Measurements from ENCODE around the gene MAP3K15. TPM values are rescaled to one million over a fixed set of nuclear protein-coding genes. Genes with fewer than 3 reads are reported as not detected.

Gene MAP3K15
- total and polyA plus RNA-seq, 2 of the 13 experiments (the other 11 are each of a cell fraction or from before 2014, with no cell fraction given), result 3.9 to 6.4 TPM

DNA sequence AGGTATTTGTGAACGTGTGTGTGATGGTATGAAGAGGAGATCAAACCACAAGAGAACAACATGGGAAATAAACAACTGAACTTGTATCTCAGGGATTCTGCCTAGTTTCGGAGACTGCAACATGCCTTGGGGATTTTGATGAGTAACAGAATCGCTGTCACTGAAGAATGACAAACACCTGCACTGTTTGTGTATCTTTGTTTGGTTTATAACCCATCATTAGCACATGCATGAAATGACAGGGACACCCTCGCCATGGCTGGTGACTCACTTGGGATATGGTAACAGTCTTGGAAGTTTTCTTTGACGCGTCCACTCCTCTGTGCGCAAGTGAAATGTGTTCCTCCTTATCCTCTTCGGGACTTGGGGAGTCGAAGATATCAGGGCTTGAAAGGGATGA lies 30.3 kb upstream of the MAP3K15 start:
- POLR2A ChIA-PET, result no interaction called here
- BruUV-seq (replicated peaks), result no TSS peak
- Histone ChIP-seq H3K79me2 (ENCODE audit: insufficient read depth, low read length) (no peaks in the 10 kb centered on the region), H3K4me3 (replicated peaks in 1 of 3; ENCODE audit: insufficient read depth in 1 of 3, low read depth in 2 of 3, low read length in 3 of 3) (no peak overlapping the region), H3K4me1 (ENCODE audit: insufficient read depth, low read length) (no peaks in the 10 kb centered on the region), H2AFZ (ENCODE audit: low read length) (no peak overlapping the region), H3K27me3 (ENCODE audit: control insufficient read depth in 1 of 2, insufficient read depth in 2 of 2, low read length in 2 of 2) (no peaks in the 10 kb centered on the region), H3K36me3 (replicated peaks in 1 of 2; ENCODE audit: control insufficient read depth in 1 of 2, insufficient read depth in 2 of 2, low read length in 2 of 2) (peaks cover 0 to 5% of the 10 kb centered on the region in 2 experiments; a peak in 2 of 5 replicates), H3K9ac (ENCODE audit: insufficient read depth, low read depth, low read length) (no peak overlapping the region), H3K4me2 (ENCODE audit: low read depth, low read length) (no peak overlapping the region), H4K20me1 (ENCODE audit: insufficient read depth, low read length) (no peaks in the 10 kb centered on the region), H3K9me3 (ENCODE audit: low read length) (no peaks in the 10 kb centered on the region), H3K27ac (ENCODE audit: extremely low read length, insufficient read depth, low read length) (no peak overlapping the region)
- WGBS (ENCODE audit: low lambda C conversion rate), result 95% methylated on average over 7 of the region's 9 CpGs
- FAIRE-seq (no peak), ATAC-seq (no peak), DNase-seq (ENCODE audit: low spot score) (no peak)
- in situ Hi-C loops (cut with HindIII; ENCODE audit: extremely low pct_ligation_motif_present, low pct_unique_long_range_greater_than_20kb), result loop anchor here (10.0 kb wide), 1 partner anchor 339 kb away; the partner anchor contains the start of gene SH3KBP1
- CTCF ChIA-PET (ENCODE audit: low intra/inter-chr PET ratio, low total read pairs), result no interaction called here
- TF ChIP-seq MTA3 (CRISPR knock-in tag; IDR thresholded peaks at IDR 0.05) (no peak), GABPA (IDR thresholded peaks at IDR 0.05; ENCODE audit: low read depth, low read length) (no peak), GABPA (CRISPR knock-in tag; IDR thresholded peaks at IDR 0.05; ENCODE audit: low read depth) (no peak), ETV5 (CRISPR knock-in tag; IDR thresholded peaks at IDR 0.05; ENCODE audit: borderline replicate concordance) (no peak), MAF1 (CRISPR knock-in tag; IDR thresholded peaks at IDR 0.05; ENCODE audit: borderline replicate concordance) (no peak), SMARCC2 (IDR thresholded peaks at IDR 0.05) (no peak), ZNF552 (CRISPR knock-in tag; IDR thresholded peaks at IDR 0.05; ENCODE audit: borderline replicate concordance) (no peak), PAX8 (CRISPR knock-in tag; IDR thresholded peaks at IDR 0.05; ENCODE audit: borderline replicate concordance) (no peak), SALL1 (CRISPR knock-in tag; IDR thresholded peaks at IDR 0.05) (no peak), SALL2 (CRISPR knock-in tag; IDR thresholded peaks at IDR 0.05) (no peak), ZNF432 (CRISPR knock-in tag; IDR thresholded peaks at IDR 0.05; ENCODE audit: borderline replicate concordance) (no peak), ZNF746 (CRISPR knock-in tag; IDR thresholded peaks at IDR 0.05) (no peak), HOXA5 (CRISPR knock-in tag; IDR thresholded peaks at IDR 0.05) (no peak), ZBTB38 (CRISPR knock-in tag; IDR thresholded peaks at IDR 0.05) (no peak), ZNF790 (CRISPR knock-in tag; IDR thresholded peaks at IDR 0.05; ENCODE audit: borderline replicate concordance) (no peak), JARID2 (CRISPR knock-in tag; IDR thresholded peaks at IDR 0.05; ENCODE audit: insufficient replicate concordance) (no peak), ZNF501 (CRISPR knock-in tag; IDR thresholded peaks at IDR 0.05) (no peak)
- TF ChIP-seq, protein P1, sequence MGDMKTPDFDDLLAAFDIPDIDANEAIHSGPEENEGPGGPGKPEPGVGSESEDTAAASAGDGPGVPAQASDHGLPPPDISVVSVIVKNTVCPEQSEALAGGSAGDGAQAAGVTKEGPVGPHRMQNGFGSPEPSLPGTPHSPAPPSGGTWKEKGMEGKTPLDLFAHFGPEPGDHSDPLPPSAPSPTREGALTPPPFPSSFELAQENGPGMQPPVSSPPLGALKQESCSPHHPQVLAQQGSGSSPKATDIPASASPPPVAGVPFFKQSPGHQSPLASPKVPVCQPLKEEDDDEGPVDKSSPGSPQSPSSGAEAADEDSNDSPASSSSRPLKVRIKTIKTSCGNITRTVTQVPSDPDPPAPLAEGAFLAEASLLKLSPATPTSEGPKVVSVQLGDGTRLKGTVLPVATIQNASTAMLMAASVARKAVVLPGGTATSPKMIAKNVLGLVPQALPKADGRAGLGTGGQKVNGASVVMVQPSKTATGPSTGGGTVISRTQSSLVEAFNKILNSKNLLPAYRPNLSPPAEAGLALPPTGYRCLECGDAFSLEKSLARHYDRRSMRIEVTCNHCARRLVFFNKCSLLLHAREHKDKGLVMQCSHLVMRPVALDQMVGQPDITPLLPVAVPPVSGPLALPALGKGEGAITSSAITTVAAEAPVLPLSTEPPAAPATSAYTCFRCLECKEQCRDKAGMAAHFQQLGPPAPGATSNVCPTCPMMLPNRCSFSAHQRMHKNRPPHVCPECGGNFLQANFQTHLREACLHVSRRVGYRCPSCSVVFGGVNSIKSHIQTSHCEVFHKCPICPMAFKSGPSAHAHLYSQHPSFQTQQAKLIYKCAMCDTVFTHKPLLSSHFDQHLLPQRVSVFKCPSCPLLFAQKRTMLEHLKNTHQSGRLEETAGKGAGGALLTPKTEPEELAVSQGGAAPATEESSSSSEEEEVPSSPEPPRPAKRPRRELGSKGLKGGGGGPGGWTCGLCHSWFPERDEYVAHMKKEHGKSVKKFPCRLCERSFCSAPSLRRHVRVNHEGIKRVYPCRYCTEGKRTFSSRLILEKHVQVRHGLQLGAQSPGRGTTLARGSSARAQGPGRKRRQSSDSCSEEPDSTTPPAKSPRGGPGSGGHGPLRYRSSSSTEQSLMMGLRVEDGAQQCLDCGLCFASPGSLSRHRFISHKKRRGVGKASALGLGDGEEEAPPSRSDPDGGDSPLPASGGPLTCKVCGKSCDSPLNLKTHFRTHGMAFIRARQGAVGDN (CRISPR knock-in tag; IDR thresholded peaks at IDR 0.05), result no peak
- TF ChIP-seq, protein P2, sequence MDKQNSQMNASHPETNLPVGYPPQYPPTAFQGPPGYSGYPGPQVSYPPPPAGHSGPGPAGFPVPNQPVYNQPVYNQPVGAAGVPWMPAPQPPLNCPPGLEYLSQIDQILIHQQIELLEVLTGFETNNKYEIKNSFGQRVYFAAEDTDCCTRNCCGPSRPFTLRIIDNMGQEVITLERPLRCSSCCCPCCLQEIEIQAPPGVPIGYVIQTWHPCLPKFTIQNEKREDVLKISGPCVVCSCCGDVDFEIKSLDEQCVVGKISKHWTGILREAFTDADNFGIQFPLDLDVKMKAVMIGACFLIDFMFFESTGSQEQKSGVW (CRISPR knock-in tag; IDR thresholded peaks at IDR 0.05; ENCODE audit: borderline replicate concordance), result no peak
- intact Hi-C loops (cut with micrococcal nuclease; ENCODE audit: unreplicated experiment), result loop anchor here (2.0 kb wide), 2 partner anchors 343 to 521 kb away; no protein-coding TSS in a partner anchor
